Activated naive CD4-positive, alpha-beta T cell treated with anti-CD3 and anti-CD28 coated beads, Interleukin-2, amount 50 U/mL, for 24 hours (primary cell): ENCODE measurements around the gene CFAP97D1.

ENCODE experiments used
- H3K27ac Mint-ChIP-seq: one replicate; pipeline ENCODE4 v1.8.0; 2021; ENCODE audit warnings: mild to moderate bottlenecking, mixed read lengths
- H3K27me3 Mint-ChIP-seq: one replicate; pipeline ENCODE4 v1.8.0; 2021; ENCODE audit warnings: mixed read lengths
- H3K36me3 Mint-ChIP-seq: one replicate; pipeline ENCODE4 v1.8.0; 2021; ENCODE audit warnings: mixed read lengths
- H3K4me1 Mint-ChIP-seq: one replicate; pipeline ENCODE4 v1.8.0; 2021; ENCODE audit warnings: mixed read lengths
- H3K4me3 Mint-ChIP-seq: one replicate; pipeline ENCODE4 v1.8.0; 2021; ENCODE audit warnings: mild to moderate bottlenecking, mixed read lengths
- H3K9me3 Mint-ChIP-seq: one replicate; pipeline ENCODE4 v1.8.0; 2021; ENCODE audit warnings: mixed read lengths

CFAP97D1 gene

DNA sequence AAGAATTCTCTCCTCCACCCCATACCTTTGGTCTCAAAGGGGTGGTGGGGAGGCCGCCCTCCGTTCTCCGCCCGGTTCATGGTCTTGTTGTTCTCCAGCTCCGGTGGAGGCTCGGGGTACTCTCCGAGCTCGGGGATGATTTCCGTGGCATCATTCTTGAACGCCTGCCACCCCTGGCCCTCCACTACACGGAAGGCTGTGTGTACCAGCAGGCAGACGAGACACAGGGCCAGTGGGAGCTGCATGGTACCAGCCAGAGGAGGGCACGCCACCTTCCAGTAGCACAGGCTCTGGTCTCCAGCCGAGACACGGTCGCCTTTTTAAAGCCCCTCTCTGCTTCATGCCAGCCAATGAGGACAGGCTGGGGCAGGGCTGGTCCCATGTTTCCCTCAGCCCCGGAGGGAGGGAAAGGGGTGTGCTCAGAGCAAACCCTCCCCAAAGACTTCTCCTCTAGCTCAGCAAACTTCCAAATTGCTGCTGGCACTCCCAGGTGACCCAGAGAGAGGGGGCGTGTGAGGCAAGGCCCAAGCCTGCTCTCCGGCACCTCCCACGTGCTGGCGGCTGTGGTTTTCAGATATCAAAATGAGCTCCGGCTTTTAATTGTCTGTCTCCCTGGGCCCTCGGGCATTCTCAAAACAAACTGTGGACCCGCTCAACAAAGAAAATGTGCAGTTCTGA lies 21.6 kb upstream of the CFAP97D1 start, which contains the start of gene SOST:
Gene SOST, minus strand, starts transcription at position 295 of the 678 bp plus-strand sequence. Its CDS starts 50 bp downstream, at position 245.
- Mint-ChIP-seq H3K27me3 (peaks cover 14% of the 10 kb centered on the region), H3K36me3 (no peaks in the 10 kb centered on the region), H3K4me3 (no peak within 1 kb of the TSS), H3K27ac (no peak within 1 kb of the TSS), H3K9me3 (no peaks in the 10 kb centered on the region), H3K4me1 (no peaks in the 10 kb centered on the region)

DNA sequence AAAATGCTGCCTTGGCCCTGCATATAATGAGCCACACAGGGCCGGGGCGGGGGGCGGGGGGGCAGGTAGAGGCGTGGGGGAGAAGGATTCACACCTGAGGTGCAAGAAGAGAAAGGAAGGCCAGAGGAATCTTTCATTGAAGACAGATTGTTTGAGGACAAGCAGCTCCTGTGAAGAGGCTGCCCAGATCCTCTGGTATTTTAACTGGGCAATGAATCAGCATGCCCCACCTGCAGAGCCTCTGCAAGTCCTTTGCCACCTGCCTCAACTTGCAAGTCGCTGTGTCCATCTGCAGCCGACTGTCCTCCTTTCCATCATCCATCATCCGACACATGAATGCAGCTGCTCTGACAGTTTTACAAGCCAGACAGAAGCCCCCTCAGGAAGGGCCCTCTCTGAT lies 20.4 kb upstream of the CFAP97D1 start:
- peaks cover 12% of the 10 kb centered on the region for H3K27me3 Mint-ChIP-seq
- H3K27ac Mint-ChIP-seq = no peak overlapping the region
- H3K4me3 Mint-ChIP-seq = no peak overlapping the region
- H3K36me3 Mint-ChIP-seq = no peaks in the 10 kb centered on the region
- H3K9me3 Mint-ChIP-seq = no peaks in the 10 kb centered on the region
- no peaks in the 10 kb centered on the region for H3K4me1 Mint-ChIP-seq

DNA sequence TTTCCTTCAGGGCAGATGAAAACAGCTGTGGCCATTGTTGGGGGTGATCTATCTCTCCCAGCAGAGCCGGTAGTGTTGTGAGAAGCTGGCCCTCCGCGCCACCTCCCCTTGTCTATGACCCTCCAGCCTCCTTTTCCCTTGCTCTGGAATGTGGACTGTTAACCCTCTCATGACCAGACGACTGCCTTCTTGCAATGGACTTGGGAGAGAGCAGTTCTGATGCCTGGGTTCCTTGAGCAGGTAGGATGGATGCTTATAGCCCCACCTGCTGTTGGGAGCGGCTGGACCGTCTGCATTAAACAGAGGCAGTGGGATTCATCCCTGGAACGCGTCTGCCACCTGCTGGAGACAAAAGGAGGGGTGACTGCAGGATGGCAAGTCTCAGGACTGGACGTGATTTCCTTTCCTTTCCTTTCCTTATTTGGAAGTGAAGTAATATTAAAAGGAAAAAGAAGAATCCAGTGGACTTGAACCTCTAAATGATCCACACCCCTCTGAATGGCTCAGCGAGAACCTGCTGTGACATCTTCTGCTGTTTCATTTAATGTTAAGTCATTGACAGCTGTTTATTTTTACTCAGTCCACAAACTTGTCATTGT lies 19.9 kb upstream of the CFAP97D1 start:
- Mint-ChIP-seq H3K9me3 (no peaks in the 10 kb centered on the region), H3K27me3 (peaks cover 12% of the 10 kb centered on the region), H3K4me1 (no peaks in the 10 kb centered on the region), H3K36me3 (no peaks in the 10 kb centered on the region), H3K27ac (no peak overlapping the region), H3K4me3 (no peak overlapping the region)

DNA sequence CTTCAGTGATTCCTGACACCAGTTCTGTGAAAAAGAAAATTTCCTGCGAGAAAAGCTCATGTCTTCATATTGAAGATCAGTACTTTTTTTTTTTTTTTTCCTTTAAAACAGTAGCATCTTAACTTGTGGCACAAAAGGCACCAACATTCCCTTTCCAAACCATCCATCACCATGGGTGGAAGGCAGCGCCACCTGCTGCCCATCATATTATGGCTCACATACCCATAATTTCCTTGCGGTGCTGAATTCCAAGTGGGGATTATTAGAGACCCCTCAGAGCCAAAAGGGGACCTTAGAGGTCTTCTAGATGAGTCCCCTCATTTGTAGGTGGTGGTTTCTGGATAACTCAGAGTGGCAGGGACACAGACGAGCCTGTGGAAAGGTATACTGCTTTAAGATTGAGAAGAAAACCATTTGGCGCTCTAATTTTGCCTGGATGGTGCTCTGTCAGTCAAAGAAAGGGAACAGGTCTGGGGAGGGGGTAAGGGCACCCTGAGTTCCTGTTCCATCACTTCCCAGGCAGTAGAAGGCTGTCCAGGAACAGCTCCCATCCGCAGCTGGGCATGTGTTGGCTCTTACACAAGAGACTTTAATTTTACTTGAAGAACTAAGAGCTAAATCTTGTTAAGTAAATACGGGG lies 13.7 kb upstream of the CFAP97D1 start:
- no peaks in the 10 kb centered on the region for H3K9me3 Mint-ChIP-seq
- no peaks in the 10 kb centered on the region for H3K27me3 Mint-ChIP-seq
- H3K36me3 Mint-ChIP-seq = peaks cover 5% of the 10 kb centered on the region
- no peaks in the 10 kb centered on the region for H3K4me1 Mint-ChIP-seq
- H3K27ac Mint-ChIP-seq = no peak overlapping the region
- H3K4me3 Mint-ChIP-seq = no peak overlapping the region

DNA sequence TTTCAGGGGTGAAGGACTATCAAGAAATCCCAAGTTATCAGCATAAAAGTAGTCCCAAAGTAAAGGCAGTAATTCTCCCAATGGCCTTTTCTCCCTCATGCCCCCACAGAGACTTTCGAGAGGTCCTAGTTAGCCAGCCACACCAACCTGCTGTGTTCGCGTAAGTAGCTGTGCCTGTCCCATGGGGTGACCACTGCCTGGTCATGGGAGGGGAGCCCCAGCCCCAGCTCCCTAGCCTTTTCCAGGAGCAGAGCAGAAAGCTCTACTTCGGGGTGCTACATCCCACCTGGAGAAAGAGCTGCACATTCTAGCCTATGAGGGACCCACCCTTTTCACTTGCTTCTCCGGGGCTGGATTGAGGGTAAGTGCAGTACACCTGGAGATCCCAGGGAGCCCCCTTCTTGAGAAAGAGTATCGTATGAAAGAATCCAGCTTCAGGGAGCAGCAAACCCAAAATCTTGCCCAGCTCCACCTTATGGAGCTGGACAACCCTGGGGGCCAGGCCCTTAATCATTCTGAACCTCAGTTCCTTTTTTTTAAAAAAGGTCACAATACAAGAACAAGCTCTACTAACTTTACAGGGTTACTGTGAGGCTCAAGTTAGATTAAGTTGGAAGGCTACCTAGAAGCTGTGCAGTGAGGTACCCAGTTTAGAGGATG lies 13.1 kb upstream of the CFAP97D1 start:
- no peaks in the 10 kb centered on the region for H3K4me1 Mint-ChIP-seq
- no peak overlapping the region for H3K4me3 Mint-ChIP-seq
- peaks cover 5% of the 10 kb centered on the region for H3K36me3 Mint-ChIP-seq
- no peak overlapping the region for H3K27ac Mint-ChIP-seq
- H3K9me3 Mint-ChIP-seq = no peaks in the 10 kb centered on the region
- H3K27me3 Mint-ChIP-seq = no peaks in the 10 kb centered on the region

DNA sequence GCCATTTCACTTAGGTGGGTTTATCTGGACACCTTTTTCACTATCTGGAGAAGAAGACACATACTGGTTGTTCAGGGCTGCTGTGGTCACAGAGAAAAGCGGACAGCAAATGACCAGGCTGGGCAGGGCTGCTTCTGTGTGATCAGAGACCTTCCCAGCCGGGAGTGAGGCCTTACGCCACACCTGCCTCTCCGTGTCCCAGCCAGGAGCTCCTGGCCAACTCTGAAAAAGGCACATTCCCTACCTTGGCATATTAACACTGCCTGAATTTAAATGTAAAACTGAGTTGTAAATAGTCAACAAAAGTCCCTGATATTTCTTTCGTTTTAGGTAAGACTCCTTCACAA lies 12.5 kb upstream of the CFAP97D1 start:
- H3K27ac Mint-ChIP-seq = no peak overlapping the region

DNA sequence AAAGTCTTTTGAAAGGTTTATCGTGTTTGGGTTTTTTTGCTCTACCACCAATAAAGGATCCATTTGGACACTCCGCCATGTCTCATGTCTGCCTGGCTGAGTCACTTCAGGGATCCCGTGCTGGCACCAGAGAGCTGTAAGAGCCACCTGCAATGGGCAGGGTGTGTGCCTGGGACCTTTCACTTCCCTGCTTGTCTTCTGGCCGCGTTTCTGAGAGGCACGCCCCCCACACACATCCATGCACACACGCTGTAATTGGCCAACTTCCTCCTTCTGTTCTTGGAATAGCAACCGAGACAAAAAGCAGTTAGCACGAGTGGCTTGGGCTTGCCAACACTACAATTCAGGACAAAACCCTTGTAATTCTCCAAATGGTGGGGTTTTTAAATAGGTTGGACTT lies 11.9 kb upstream of the CFAP97D1 start:
- Mint-ChIP-seq H3K4me3 (no peak overlapping the region), H3K4me1 (no peaks in the 10 kb centered on the region), H3K27me3 (no peaks in the 10 kb centered on the region), H3K27ac (no peak overlapping the region), H3K36me3 (peaks cover 11% of the 10 kb centered on the region), H3K9me3 (no peaks in the 10 kb centered on the region)

More for the DNA sequence above, 12.5 kb upstream of the CFAP97D1 start:
- H3K4me1 Mint-ChIP-seq = no peaks in the 10 kb centered on the region
- no peaks in the 10 kb centered on the region for H3K27me3 Mint-ChIP-seq
- H3K36me3 Mint-ChIP-seq = peaks cover 9% of the 10 kb centered on the region
- no peaks in the 10 kb centered on the region for H3K9me3 Mint-ChIP-seq
- H3K4me3 Mint-ChIP-seq = no peak overlapping the region

DNA sequence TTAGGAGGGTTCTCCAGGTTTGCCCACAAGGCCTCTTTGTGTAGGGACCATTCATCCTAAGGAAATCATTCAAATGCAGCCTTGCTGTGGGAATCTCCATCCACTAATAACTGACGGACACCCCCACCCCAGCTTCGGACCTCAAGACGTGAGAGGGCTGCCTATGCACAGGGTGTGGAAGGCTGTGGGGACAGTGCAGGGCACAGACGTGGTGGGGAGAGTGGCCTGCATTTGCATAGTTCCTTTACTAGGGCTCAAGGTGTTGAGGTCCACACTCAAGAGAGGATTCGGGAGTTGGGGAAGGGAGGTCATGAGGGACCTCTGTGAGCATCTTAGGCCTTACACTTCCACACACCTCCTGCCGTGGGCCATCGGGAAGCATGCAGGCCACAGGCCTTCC lies 11.3 kb upstream of the CFAP97D1 start:
- no peak overlapping the region for H3K4me3 Mint-ChIP-seq
- H3K27me3 Mint-ChIP-seq = no peaks in the 10 kb centered on the region
- peaks cover 14% of the 10 kb centered on the region for H3K36me3 Mint-ChIP-seq
- no peaks in the 10 kb centered on the region for H3K9me3 Mint-ChIP-seq
- H3K27ac Mint-ChIP-seq = no peak overlapping the region
- H3K4me1 Mint-ChIP-seq = no peaks in the 10 kb centered on the region

DNA sequence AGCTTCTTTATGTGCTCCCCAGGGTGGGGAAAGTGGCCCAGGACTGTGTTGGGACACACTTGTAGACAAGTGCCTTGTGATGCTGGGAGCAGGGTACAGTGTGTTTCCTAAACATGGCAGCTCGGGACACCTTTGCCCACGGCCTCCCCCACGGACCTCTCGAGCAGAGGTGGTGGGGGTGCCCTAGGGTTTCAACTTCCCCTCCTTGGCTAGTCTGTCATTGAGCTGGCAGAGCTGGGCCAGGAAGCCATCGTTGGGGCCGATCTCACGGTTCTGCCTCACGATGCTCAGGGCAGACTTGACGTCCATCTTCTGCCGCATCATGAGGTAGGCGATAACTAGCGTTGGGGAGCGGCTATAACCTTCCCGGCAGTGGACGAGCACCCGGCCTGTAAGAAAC lies 10.8 kb upstream of the CFAP97D1 start:
- H3K27ac Mint-ChIP-seq = no peak overlapping the region
- no peaks in the 10 kb centered on the region for H3K9me3 Mint-ChIP-seq
- H3K4me1 Mint-ChIP-seq = no peaks in the 10 kb centered on the region
- no peak overlapping the region for H3K4me3 Mint-ChIP-seq
- H3K27me3 Mint-ChIP-seq = no peaks in the 10 kb centered on the region
- H3K36me3 Mint-ChIP-seq = peaks cover 14% of the 10 kb centered on the region

DNA sequence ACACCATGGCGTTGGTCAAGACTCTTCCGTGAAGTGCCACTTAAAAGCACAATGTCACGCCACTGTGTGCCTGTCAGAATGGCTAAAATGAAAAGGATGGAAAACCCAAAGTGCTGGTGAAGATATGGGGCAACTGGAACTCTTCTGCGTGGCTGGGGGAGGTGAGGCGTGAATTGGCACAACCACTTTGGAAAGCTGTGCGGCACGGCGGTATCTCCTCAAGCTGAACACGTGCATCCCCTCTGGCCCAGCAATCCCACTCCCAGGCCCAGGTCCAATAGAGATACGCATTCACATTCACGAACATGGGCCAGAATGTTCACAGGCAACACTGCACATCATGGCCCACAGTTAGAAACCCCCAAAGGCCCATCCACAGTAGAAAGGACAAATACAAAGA lies 10.4 kb upstream of the CFAP97D1 start:
- no peaks in the 10 kb centered on the region for H3K27me3 Mint-ChIP-seq
- H3K4me3 Mint-ChIP-seq = no peak overlapping the region
- peaks cover 14% of the 10 kb centered on the region for H3K36me3 Mint-ChIP-seq

DNA sequence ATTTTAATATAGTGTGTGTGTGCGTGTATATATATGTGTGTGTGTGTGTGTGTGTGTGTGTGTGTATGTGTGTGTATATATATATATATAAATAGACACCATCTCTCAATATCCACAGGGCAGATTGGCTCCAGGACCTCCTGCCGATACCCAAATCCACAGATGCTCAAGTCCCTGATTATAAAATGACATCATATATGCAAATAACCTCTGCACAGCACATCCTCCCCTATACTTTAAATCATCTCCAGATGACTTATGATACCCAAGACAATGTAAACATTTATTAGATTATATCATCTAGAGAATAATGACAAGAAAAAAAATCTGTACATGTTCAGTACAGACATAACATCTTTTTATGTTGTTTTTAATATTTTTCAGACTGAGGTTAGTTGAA lies 9.3 kb upstream of the CFAP97D1 start:
- H3K27me3 Mint-ChIP-seq = no peaks in the 10 kb centered on the region
- no peaks in the 10 kb centered on the region for H3K4me1 Mint-ChIP-seq
- H3K4me3 Mint-ChIP-seq = no peak overlapping the region
- no peaks in the 10 kb centered on the region for H3K9me3 Mint-ChIP-seq
- H3K36me3 Mint-ChIP-seq = peaks cover 14% of the 10 kb centered on the region
- H3K27ac Mint-ChIP-seq = no peak overlapping the region

More for the DNA sequence above, 10.4 kb upstream of the CFAP97D1 start:
- no peaks in the 10 kb centered on the region for H3K9me3 Mint-ChIP-seq
- H3K27ac Mint-ChIP-seq = no peak overlapping the region
- H3K4me1 Mint-ChIP-seq = no peaks in the 10 kb centered on the region

DNA sequence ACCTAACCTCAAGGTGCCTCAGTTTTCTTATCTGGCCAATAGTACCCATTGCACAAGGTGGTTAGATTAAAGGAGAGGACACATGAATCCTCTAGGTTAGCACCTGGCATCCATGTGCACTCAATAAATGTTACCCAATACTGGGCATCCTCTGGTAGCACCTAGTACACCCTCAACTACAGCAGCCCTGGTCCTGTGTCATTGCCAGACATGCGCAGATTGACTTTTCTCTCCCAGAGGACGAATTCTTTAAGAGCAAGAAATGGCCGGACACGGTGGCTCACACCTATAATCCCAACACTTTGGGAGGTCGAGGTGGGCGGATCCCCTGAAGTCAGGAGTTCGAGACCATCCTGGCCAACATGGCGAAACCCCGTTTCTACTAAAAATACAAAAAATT lies 8.8 kb upstream of the CFAP97D1 start:
- Mint-ChIP-seq H3K4me3 (no peak overlapping the region), H3K36me3 (peaks cover 14% of the 10 kb centered on the region), H3K9me3 (no peaks in the 10 kb centered on the region), H3K27ac (no peak overlapping the region), H3K4me1 (no peaks in the 10 kb centered on the region), H3K27me3 (no peaks in the 10 kb centered on the region)

DNA sequence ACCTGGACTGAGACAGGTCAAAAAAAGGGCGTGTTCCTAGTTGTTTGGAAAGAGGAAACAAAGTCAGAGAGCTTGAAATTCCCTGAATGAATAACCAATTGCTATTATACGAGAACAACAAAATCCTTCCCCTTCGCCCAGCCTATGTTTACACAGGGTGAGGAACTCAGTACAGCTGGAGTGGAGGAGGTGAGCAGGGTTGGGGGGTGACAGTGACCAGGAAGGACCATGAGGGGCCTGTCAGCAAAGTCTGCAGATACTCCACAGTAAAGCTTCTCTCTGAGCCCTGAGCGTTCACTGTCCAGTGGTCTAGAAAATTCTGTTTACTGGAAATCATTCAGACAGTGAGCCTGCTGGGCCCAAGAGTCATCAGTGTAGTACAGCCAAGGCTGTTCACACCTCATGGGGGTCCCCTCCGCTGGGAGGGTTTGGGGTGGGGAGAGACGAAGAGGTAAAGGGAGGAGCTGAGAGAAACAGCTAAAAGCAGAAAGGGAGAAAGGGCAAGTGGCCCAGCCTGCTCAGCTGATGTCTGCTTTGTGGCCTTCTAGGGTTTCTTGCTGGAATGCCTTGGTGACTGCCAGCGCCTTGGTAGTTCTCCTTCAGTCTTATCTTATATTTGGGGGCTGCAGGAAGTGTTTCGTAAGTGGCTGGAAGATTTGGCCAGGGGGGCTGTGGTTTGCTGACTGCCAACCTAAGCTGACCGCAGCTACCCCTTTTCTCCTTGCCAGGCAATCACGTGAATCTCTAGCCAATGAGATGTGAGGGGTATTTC lies 7.2 kb upstream of the CFAP97D1 start:
- no peaks in the 10 kb centered on the region for H3K27me3 Mint-ChIP-seq
- no peak overlapping the region for H3K4me3 Mint-ChIP-seq
- peaks cover 14% of the 10 kb centered on the region for H3K36me3 Mint-ChIP-seq
- H3K9me3 Mint-ChIP-seq = no peaks in the 10 kb centered on the region
- peaks cover 4% of the 10 kb centered on the region for H3K4me1 Mint-ChIP-seq
- no peak overlapping the region for H3K27ac Mint-ChIP-seq

DNA sequence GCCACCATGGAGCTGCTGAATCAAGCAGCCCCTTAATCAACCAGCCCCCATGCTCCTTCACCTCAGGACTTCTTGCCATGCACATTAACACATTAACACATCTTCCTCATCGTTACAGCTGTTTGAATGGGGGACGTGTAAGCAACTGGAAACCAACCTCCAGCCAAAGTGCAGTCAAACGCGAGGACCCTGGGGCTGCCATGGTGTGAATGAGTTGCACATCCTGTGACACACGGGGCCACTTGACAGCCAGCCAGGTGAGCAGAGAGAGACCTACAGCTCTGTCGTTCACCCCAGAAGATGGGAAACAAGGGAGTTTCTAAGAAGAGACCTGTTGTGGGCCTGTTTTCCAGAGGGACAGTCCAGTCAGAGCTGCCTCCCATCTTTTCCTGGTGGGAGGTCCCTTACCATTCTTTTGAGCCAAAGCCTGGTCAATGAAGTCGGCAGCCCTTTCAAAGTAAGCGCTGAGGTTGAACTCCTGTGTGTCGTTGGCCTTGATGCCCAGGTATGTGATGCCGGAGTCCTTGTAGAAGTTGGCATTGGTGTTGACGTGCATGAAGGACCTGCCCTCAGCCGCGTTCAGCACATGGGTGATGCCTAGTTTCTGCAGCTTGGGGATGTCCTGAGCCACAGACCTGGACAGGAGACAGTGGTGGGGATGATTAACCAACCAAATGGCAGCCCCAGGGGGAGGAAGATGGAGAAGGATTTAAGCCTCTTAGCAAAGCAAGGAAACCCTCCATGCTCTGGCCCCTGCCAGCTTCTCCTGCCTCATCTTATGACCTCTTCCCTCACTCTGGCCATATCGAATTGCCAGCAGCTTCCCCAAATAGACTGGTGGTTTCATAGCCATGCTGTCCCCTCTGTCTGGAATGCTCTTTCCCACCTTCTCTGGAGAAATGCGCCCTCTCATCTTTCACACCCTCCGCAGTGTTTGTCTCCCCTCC lies 5.7 kb upstream of the CFAP97D1 start:
- H3K36me3 Mint-ChIP-seq = peaks cover 14% of the 10 kb centered on the region
- no peaks in the 10 kb centered on the region for H3K9me3 Mint-ChIP-seq
- no peaks in the 10 kb centered on the region for H3K27me3 Mint-ChIP-seq
- H3K4me3 Mint-ChIP-seq = no peak overlapping the region
- H3K4me1 Mint-ChIP-seq = peaks cover 9% of the 10 kb centered on the region
- H3K27ac Mint-ChIP-seq = no peak overlapping the region
